ENCODE results near the gene SRGAP1. TPM values are rescaled to one million over a fixed set of nuclear protein-coding genes. Genes with fewer than 3 reads are reported as not detected.

Gene SRGAP1
- total and polyA plus RNA-seq, 2 of the 4 experiments (the other 2 are of a cell fraction), result 10.0 to 10.2 TPM

GRCh38 chr12:64147875-64148274 lies 303.4 kb downstream of the SRGAP1 start:
- Histone ChIP-seq H2AK5ac (ENCODE audit: low read depth, low read length) (no peak overlapping the region), H3K56ac (ENCODE audit: extremely low read depth, insufficient read depth, low read length) (no peak overlapping the region), H2BK20ac (ENCODE audit: low read depth, low read length) (no peak overlapping the region), H2BK120ac (ENCODE audit: low read depth, low read length) (no peak overlapping the region), H2AK9ac (replicated peaks; ENCODE audit: low read depth, low read length, poor library complexity) (no peak overlapping the region), H3K27me3 (ENCODE audit: control insufficient read depth, insufficient read depth, low read length) (no peaks in the 10 kb centered on the region), H3K4ac (ENCODE audit: low read depth, low read length) (no peak overlapping the region), H2BK5ac (ENCODE audit: low read depth, low read length, poor library complexity, severe bottlenecking) (no peak overlapping the region), H3K79me1 (ENCODE audit: low read depth in 1 of 2, low read length in 2 of 2) (peaks cover 24 to 31% of the 10 kb centered on the region in 2 experiments; a peak in 3 of 4 replicates), H3K14ac (replicated peaks; ENCODE audit: low read depth, low read length) (no peak overlapping the region), H3K9me3 (ENCODE audit: control insufficient read depth, insufficient read depth, low read length) (no peaks in the 10 kb centered on the region), H3K4me1 (ENCODE audit: control insufficient read depth, insufficient read depth, low read length) (peaks cover 3% of the 10 kb centered on the region; the same call in 1 of the 2 replicates), H3K18ac (ENCODE audit: low read depth, low read length) (no peak overlapping the region), H2BK15ac (ENCODE audit: low read depth, low read length) (no peak overlapping the region), H2AFZ (replicated peaks; ENCODE audit: low read length, poor library complexity) (no peak overlapping the region), H3K23ac (ENCODE audit: low read depth, low read length) (no peak overlapping the region), H3K4me2 (ENCODE audit: low read depth, low read length) (no peak overlapping the region), H3K36me3 (ENCODE audit: control insufficient read depth, insufficient read depth, low read length) (peaks cover 25% of the 10 kb centered on the region), H3K9me1 (ENCODE audit: insufficient read depth, low read length) (peaks cover 6% of the 10 kb centered on the region), H3K4me3 (ENCODE audit: insufficient read depth, low read depth, low read length) (no peak overlapping the region), H3K9ac (ENCODE audit: low read depth, low read length) (no peak overlapping the region), H3K27ac (ENCODE audit: insufficient read depth, low read length) (no peak overlapping the region), H4K20me1 (ENCODE audit: insufficient read depth, low read length) (no peaks in the 10 kb centered on the region), H4K8ac (ENCODE audit: low read depth in 2 of 2, low read length in 2 of 2) (no peak overlapping the region), H4K5ac (ENCODE audit: low read depth, low read length) (no peak overlapping the region), H4K91ac (ENCODE audit: insufficient read depth, low read depth, low read length) (no peak overlapping the region)
- dilution Hi-C loops (cut with HindIII; ENCODE audit: low sequenced_read_pairs, unreplicated experiment), result no loop called here
- no CpG with 5 or more reads among the region's 2 CpGs for WGBS, 2 experiments (ENCODE audit: extremely low coverage in 2 of 2, insufficient read length in 1 of 2)
- ATAC-seq (ENCODE audit: low read depth), result no peak
- BruUV-seq (replicated peaks), result no TSS peak
- ChIA-PET POLR2A (ENCODE audit: unreplicated experiment) (interaction anchor here (0.6 kb wide), 1 partner anchor 86 kb away, joined by 4 read pairs; no protein-coding TSS in a partner anchor), CTCF (no interaction called here)
- DNase-seq, result no peak
- in situ Hi-C loops (cut with MboI; ENCODE audit: low sequenced_read_pairs), result no loop called here
- TF ChIP-seq POLR2A (IDR thresholded peaks at IDR 0.05; ENCODE audit: low read depth, low read length) (no peak), NFE2L2 (IDR thresholded peaks at IDR 0.05; ENCODE audit: low read depth, low read length) (no peak), FOS (IDR thresholded peaks at IDR 0.05; ENCODE audit: low read depth, low read length) (no peak), CEBPB (IDR thresholded peaks at IDR 0.05; ENCODE audit: low read depth, low read length) (no peak), RAD21 (IDR thresholded peaks at IDR 0.05; ENCODE audit: low read length) (no peak), MXI1 (IDR thresholded peaks at IDR 0.05; ENCODE audit: borderline replicate concordance, low read depth, low read length) (no peak)
- intact Hi-C loops (cut with micrococcal nuclease), result no loop called here
